DMS153 treated with DMSO at 0.1 percent for 48 hours (cell line): ENCODE measurements around the gene VEGFD.
"Not testable (repeated sequence)": the region's sequence is repeated elsewhere in the genome, so short reads cannot be mapped to it uniquely, and the experiment has no call there.

ENCODE experiments used
- DNase-seq: peaks from one replicate; lab custom pipeline; 2025; ENCODE audit not compliant: unreplicated experiment; lab: John Stamatoyannopoulos, UW

The VEGFD gene

DNA sequence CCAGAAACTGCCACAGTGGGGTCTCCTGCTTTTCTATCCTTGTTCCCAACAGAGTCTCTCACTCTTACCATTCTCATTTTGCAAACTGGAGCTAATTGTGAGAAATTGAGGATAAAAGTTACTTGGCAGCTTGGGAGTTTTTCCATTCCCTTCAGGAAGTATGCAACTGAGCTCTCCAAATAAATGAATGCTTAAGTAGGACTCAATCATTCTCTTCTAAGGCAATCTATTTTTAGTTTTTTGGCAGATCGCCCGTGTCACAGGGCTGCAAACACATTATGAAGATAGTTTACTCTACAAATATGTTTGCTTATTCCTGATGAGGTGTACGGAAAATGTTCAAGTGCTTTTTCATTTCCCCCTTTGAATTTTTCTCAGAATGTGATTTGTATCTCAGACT is 74.1 kb downstream of the VEGFD start:
- DNase-seq = peak; percentile 59

DNA sequence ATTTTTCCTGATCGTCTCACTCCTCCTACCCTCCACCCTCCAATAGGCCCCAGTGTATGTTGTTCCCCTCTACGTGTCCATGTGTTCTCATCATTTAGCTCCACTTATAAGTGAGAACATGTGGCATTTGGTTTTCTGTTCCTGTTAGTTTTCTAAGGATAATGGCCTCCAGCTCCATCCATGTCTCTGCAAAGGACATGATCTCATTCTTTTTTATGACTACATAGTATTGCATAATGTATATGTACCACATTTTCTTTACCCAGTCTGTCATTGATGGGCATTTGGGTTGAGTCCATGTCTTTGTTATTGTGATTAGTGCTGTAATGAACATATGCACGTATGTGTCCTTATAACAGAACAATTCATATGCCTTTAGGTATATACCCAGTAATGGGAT is 78.3 kb downstream of the VEGFD start:
- not testable (repeated sequence) for DNase-seq

GRCh38 chrX:15301924-15302323 is 82.3 kb downstream of the VEGFD start:
- no peak for DNase-seq

DNA sequence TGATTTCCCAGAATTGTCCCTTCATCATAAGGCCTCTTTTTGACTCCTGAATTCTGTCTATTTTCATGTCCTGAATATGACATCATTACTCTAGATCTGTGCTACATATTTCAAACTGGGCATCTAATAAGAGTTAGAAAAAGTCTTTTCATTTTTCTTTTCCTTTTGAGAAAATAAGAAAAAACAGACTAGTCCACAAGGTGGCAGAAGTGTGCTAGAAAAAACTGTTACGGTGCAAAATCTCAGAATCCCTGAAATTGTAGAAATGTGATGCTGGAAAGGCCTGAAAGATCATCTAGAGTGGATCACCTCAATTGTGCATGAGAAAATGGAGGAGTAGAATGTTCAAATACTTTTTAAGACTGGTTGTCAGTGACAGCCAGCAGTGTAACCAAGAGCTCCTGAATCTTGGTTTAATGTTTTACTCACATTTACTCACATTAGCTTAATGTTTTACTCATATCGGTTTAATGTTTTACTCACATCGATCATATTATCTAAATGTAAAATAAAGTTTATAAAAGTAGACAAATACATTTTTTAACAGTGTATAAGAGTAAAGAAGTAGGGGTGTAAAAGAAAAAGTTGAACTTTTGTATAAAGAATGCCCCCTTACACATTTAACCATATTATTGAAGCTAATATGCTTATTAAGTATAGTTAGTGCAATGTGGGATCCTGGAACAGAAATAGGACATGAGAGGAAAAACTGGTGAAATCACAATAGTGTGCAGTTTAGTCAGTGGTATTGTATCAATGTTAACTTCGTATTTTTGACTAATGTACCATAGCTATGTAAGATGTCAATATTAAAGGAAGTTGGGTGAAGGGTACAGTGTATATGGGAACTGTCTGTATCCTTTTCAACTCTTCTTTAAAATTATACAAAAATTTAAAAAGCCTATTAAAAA is 84.0 kb downstream of the VEGFD start:
- no peak for DNase-seq

DNA sequence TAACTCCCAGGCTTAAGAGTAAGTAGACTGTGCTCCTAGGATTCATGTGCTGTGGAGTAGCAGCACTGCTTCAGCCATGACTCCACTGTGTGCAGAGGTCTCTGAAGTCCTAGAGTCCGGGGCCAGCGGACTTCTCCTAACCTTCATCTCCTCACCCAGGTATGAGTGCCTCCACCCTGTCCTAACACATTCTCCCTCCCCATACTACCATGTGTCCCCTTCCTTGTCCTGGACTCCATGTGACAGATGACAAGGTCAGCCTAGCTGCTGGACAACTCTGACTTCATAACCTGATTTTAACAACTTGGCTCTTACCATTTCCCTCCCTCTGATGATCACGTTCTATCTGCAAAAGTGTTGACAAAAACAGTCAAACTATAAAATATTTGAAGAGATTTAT is 85.4 kb downstream of the VEGFD start:
- DNase-seq = no peak

GRCh38 chrX:15298201-15298600 is 86.0 kb downstream of the VEGFD start:
- DNase-seq = no peak
